GM12873 (cell line): ENCODE data around the gene LAMA3.

Experiments used
- CTCF ChIP-seq: IDR thresholded peaks from 2 replicates; pipeline ENCODE4 v1.5.1; 2012; ENCODE audit warnings: low read depth, mild to moderate bottlenecking, moderate library complexity, low read length, control low read depth; ENCODE audit not compliant: insufficient read depth; ENCODE audit errors: missing control alignments

LAMA3 gene

GRCh38 chr18:23648456-23648855 lies 40.8 kb upstream of the LAMA3 start:
- no peak for TF ChIP-seq CTCF

GRCh38 chr18:23648940-23649607 lies 40.2 kb upstream of the LAMA3 start:
- TF ChIP-seq CTCF, result no peak

- TF ChIP-seq CTCF, result no peak
These were observed 38.0 kb upstream of the LAMA3 start for GRCh38 chr18:23650968-23651927.

GRCh38 chr18:23652232-23652631 lies 37.0 kb upstream of the LAMA3 start:
- no peak for TF ChIP-seq CTCF

GRCh38 chr18:23658285-23658684 lies 31.0 kb upstream of the LAMA3 start:
- TF ChIP-seq CTCF, result no peak

- no peak for TF ChIP-seq CTCF
These were observed 27.4 kb upstream of the LAMA3 start for GRCh38 chr18:23661735-23662308.

GRCh38 chr18:23662309-23663263 lies 26.7 kb upstream of the LAMA3 start, which contains the start of gene ANKRD29:
ANKRD29 (minus strand) TSS chr18:23662911; CDS start chr18:23662730, 181 bp downstream.
- TF ChIP-seq CTCF, result no peak
